Stimulated activated naive CD4-positive, alpha-beta T cell (primary cell): ENCODE measurements around the gene P2RX4.
A peak's percentile ranks its signal among the peaks of the same experiment; 100 is the strongest.
"Not testable (repeated sequence)": the region's sequence is repeated elsewhere in the genome, so short reads cannot be mapped to it uniquely, and the experiment has no call there.

Experiments used
- DNase-seq, 6 experiments: peaks; one replicate each; lab custom pipeline; 2025; lab: John Stamatoyannopoulos, UW

P2RX4 gene, protein sequence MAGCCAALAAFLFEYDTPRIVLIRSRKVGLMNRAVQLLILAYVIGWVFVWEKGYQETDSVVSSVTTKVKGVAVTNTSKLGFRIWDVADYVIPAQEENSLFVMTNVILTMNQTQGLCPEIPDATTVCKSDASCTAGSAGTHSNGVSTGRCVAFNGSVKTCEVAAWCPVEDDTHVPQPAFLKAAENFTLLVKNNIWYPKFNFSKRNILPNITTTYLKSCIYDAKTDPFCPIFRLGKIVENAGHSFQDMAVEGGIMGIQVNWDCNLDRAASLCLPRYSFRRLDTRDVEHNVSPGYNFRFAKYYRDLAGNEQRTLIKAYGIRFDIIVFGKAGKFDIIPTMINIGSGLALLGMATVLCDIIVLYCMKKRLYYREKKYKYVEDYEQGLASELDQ

DNA sequence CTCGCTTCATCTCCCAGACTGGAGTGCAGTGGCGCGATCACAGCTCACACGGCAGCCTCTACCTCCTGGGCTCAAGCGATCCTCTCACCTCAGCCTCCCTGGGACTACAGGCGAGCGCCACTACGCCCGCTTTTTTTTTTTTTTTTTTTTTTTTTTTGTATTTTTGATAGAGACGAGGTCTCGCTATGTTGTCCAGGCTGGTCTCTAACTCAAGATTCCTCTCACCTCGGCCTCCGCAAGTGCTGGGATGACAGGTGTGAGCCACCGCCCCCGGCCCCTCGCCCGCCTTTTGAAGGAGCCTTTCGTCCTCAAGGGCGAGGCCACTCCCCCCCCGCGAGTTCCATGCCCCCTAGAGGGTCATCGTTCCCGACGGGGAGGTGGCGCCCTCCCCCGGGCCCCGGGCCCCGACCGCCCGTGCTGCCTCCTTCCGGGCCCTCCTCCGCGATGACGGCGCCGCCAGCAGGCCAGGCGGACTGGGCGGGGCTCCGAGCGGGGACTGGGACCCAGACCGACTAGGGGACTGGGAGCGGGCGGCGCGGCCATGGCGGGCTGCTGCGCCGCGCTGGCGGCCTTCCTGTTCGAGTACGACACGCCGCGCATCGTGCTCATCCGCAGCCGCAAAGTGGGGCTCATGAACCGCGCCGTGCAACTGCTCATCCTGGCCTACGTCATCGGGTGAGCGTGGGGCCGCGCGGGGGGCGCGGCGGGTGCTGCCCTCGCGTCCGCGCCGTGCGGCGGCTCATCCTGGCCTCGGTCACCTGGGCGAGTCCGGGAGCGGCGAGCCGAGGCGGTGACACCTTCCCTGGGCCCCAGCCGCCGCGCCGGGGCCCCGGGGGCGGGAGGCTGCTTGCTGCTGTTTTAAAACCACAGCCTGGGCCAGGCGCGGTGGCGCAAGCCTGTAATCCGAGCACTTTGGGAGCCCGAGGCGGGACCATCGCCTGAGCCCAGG, at the start of gene P2RX4:
P2RX4 (plus strand) TSS at position 506 of the 949 bp plus-strand sequence; CDS start at position 542, 36 bp downstream.
- DNase-seq: peak; percentile 76 to 88 (median 81)

DNA sequence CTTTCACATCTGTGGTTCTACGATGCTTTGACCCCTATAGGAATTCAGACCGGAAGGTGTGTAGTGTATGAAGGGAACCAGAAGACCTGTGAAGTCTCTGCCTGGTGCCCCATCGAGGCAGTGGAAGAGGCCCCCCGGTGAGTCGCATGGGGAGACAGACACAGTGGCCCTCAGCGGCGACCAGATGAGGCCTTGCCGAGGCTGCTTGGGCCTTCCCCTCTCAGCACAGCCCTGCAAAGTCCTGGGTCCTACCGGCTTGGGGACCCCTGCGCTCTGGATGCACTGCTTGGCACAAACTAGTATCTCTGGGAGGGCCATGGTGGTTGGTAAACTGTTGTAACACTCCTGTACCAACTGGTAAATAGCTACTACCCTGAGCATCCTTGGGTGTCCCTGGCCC, 47.5 kb upstream of the P2RX4 start:
- DNase-seq: no peak

DNA sequence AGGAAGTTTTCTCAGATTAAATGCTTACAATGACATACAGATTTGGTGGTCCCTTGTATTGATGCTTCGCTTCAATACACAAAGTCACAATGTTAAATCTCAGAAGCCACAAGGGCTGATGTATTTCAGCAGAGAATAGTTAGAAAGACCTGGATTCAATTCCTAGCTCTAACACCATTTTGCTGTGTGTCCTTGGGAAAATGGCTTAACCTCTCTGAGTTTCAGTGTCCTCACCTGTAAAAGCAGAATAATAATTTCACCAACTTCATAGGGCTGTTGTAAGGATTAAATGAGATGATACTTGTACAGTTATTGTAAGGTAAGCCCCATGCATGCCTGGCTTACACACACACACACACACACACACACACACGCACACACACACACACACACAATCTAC, 46.9 kb upstream of the P2RX4 start:
- DNase-seq: no peak

DNA sequence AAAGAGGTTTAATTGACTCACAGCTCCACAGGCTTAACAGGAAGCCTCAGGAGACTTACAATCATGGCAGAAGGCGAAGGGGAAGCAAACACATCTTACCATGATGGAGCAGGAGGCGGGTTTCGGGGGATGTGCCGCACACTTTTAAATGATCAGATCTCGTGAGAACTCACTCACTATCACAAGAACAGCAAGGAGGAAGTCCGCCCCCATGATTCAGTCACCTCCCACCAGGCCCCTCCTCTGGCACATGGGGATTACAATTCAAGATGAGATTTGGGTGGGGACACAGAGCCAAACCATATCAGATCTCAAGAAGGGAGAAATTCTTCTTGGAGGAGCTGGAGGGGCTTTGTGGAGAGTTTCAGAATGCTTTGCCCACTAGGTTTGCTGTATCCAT, 45.1 kb upstream of the P2RX4 start:
- not testable (repeated sequence) for DNase-seq

DNA sequence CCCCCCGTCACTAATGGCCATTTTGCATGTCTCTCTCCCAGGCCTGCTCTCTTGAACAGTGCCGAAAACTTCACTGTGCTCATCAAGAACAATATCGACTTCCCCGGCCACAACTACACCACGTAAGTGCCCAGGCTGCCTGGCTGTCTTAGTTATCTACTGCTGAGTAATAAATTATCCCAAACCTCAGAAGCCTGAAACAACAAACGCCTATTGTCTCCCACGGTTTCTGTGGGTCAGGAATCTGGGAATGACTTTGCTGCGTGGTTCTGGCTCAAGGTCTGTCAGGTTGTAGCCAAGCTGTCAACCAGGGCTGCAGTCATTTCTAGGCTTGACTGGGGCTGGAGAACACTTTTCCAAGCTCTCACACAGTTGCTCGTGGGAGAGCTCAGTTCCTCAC, 44.6 kb upstream of the P2RX4 start:
- DNase-seq: no peak

DNA sequence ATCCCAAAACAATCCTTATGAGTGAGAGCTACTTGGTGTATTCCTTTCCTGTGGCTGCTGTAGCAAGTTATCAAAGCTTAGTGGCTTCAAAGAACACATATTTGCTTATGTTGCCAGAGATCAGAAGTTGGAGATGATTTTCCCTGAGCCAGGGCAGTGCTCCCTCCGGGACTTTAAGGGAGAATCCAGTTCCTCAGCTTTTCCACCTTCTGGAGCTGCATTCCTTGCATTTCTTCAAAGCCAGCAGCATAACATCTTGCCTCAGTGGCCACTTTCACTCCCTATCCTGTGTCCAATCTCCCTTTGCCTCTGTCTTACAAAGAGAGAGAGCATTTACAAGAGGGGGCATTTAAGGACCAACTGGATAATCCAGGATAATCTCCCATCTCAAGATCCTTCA, 43.6 kb upstream of the P2RX4 start:
- no peak for DNase-seq

DNA sequence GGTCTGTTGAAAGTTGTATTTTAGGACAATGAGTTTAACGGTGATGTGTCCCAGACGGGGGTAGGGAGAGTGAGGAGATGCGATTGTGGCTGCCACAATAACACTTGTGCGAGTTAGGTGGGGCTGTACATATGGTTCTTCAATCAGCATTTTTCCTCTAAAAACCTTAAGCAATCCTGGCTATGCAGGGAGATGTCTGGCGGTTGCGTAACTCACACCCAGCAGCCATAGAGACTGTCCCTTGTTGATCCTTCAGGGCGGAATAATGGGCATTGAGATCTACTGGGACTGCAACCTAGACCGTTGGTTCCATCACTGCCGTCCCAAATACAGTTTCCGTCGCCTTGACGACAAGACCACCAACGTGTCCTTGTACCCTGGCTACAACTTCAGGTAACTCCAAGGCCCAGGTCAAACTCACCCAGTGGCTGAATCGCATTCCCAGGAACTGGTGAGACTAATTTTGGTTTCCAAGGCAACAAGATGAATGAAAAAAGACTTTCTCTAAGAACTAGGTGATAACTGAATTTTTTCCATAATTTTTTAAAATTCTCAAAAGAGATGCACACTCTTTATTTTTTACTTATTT, 42.6 kb upstream of the P2RX4 start:
- DNase-seq: no peak

DNA sequence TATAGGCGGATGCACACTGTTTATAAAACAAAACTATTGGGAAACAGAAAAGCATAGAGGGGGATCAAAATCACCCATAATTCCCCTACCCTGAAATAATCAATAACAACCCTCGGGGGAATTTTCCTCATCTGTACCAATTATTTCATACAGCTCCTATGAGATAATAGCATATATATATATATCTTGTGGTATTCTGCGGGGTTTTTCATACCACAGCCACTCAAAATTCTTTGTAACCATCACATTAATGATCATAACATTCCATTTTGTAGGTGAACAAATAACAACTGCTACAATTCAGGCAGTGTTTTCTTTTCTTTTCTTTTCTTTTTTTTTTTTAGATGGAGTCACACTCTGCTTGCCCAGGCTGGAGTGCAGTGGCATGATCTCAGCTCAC, 42.0 kb upstream of the P2RX4 start:
- no peak for DNase-seq

DNA sequence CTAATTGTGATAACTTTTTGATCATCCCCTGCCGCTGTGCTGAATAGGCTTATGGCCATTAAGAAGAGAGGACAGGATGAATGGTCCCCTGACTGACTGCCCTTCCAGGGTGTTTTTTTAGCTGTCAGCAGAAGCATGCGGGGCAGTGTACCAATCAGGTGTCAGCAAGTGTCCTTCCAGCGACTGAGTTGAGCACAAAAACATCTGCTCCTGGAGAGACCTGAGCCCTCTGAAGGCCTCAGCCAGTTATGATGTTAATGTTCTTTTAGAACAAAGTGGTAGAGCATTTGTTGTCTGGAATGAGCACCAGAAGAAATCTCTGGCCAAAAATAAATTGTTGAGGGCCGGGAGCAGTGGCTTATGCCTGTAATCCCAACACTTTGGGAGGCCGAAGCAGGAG, 39.8 kb upstream of the P2RX4 start:
- DNase-seq: no peak

DNA sequence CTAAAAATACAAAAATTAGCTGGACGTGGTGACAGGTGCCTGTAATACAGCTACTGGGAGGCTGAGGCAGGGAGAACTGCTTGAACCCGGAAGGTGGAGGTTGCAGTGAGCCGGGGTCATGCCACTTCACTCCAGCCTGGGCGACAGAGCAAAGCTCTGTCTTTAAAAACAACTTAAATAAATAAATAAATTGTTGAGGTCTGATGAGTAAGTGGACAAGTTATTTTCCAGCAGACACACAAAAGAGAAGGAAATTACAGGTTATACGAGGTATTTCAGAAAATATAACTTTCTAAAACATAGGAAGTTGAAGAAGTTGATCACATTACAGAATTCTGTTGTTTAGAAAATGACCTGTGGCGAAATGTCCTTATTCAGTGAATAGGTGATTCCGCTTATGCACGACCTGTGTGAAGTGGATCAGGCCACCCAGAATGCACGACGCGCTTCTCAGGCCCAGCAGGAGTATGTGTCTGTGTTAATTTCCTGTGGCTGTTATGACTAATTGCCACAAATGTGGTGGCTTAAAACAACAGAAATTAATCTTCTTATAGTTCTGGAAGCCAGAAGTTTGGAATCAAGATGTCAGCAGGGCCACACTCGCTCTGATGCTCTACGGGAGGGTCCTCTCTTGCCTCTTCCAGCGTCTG, 39.2 kb upstream of the P2RX4 start:
- DNase-seq: no peak

DNA sequence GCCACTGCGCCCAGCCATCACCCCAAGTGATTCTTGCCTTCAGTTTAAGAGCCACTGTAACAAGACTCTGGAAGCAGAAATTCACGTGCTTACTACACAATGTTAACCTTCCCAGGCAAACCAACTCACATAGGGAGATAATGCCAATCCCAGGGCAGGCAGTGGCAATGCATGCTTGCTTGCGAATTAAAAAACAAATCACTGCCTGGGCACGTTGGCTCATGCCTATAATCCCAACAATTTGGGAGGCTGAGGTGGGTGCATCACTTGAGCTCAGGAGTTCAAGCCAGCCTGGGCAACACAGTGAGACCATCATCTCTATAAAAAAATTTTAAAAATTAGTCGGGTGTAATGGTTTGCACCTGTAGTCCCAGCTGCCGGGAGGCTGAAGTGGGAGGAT, 37.8 kb upstream of the P2RX4 start:
- DNase-seq: no peak

DNA sequence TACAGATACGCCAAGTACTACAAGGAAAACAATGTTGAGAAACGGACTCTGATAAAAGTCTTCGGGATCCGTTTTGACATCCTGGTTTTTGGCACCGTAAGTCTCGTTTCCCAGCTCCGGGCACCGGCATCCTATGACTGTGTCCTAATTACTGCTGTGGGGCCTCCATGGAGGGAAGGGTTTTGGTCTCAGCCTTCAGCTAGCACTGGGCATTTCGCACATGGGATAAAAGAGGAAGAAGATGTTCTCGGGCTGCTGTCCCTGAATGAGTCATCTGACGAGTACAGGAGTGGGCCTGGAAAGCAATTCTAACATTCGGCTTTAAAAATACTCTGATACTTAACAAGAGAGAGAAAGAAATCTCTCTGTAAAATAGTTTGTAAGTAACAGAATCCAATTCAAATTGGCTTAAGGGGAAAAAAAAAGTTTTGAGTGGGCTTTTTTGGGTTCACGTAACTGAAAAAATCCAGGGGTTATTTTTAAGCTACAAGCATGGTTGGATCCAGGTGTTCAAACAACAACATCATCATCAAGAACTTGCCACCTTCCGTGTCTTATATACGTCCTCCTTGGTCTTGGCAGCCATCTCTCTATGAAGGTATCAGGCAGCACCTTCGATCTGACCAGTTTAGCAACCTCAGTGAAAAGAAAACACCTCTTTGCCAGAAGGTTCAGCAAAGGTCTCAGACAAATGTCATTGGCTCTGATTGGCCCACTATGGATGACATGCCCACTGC, 34.4 kb upstream of the P2RX4 start:
- DNase-seq: no peak

DNA sequence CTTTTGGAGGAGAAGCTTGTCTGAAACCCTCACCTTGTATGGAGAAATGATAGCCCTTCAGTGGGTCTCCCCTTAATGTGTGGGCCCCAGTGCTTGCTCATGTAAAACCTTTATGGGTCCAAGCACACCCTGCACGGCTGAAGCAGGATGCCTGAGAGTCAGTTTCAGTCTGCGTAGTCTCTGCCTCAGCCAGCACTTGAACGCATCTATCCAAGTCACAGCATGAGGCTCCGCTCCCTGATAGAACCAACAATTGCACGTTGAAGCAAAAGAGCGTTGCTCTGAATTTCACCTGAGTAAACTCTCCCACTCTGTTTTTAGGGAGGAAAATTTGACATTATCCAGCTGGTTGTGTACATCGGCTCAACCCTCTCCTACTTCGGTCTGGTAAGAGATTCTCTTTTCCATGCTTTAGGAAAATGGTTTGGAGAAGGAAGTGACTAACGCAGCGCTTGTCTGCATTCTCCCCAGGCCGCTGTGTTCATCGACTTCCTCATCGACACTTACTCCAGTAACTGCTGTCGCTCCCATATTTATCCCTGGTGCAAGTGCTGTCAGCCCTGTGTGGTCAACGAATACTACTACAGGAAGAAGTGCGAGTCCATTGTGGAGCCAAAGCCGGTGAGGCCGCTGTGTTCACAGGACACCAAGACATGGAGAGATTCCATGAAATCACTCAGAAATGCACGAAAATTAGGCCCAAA, 33.0 kb upstream of the P2RX4 start:
- no peak for DNase-seq

DNA sequence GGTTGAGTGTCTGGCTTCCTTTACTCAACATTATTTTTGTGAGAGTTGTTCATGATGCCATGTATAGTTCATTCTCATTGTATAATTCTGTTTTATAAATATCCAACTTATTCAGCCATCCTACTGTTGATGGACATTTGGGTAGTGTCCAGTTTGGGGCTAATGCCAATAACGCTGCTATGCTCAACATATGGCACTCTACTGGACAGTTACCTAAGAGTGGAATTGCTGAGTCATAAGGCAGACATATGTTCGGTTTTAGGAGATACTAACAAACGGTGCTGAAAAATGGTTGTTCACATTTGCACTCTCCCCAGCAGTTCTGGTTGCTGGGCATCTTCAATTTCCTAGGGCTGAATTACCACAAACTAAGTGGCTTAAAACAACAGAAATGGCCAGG, 28.7 kb upstream of the P2RX4 start:
- no peak for DNase-seq

DNA sequence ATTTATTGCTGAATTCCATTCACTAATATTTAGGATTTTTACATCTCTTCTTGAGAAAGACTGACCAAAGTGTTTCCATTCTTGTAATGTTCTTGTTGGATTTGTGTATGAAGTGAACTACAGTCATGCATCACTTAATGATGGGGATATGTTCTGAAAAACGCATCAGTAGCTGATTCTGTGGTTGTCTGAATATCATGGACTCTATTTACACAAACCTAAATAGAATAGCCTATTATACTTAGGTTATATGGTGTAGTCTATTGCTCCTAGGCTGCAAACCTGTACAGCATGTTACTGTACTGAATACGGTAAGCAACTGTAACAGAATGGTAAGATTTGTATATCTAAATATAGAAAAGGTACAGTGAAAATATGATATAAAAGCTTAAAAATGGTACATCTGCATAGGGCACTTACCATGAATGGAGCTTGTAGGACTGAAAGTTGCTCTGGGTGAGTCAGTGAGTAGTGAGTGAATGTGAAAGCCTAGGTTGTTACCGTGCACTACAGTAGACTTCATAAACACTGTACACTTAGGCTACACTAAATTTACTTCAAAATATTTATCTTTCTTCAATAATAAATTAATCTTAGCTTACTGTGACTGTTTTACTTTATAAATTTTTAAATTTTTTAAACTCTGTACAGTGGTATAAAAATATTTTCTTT, 27.6 kb upstream of the P2RX4 start:
- DNase-seq: no peak

DNA sequence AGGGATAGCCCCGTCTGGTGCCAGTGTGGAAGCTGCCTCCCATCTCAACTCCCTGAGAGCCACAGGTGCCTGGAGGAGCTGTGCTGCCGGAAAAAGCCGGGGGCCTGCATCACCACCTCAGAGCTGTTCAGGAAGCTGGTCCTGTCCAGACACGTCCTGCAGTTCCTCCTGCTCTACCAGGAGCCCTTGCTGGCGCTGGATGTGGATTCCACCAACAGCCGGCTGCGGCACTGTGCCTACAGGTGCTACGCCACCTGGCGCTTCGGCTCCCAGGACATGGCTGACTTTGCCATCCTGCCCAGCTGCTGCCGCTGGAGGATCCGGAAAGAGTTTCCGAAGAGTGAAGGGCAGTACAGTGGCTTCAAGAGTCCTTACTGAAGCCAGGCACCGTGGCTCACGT, 25.5 kb upstream of the P2RX4 start:
- DNase-seq: no peak

DNA sequence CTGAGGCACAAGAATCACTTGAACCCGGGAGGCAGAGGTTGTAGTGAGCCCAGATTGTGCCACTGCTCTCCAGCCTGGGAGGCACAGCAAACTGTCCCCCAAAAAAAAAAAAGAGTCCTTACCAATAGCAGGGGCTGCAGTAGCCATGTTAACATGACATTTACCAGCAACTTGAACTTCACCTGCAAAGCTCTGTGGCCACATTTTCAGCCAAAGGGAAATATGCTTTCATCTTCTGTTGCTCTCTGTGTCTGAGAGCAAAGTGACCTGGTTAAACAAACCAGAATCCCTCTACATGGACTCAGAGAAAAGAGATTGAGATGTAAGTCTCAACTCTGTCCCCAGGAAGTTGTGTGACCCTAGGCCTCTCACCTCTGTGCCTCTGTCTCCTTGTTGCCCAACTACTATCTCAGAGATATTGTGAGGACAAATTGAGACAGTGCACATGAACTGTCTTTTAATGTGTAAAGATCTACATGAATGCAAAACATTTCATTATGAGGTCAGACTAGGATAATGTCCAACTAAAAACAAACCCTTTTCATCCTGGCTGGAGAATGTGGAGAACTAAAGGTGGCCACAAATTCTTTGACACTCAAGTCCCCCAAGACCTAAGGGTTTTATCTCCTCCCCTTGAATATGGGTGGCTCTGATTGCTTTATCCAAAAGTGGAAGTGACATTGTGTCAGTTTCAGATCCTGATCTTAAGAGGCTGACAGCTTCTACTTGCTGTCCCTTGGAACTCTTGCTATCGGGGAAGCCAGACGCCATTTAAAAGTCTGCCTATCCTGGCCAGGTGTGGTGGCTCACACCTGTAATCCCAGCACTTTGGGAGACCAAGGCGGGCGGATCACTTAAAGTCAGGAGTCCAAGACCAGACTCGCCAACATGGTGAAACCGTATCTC, 24.7 kb upstream of the P2RX4 start:
- DNase-seq: no peak

DNA sequence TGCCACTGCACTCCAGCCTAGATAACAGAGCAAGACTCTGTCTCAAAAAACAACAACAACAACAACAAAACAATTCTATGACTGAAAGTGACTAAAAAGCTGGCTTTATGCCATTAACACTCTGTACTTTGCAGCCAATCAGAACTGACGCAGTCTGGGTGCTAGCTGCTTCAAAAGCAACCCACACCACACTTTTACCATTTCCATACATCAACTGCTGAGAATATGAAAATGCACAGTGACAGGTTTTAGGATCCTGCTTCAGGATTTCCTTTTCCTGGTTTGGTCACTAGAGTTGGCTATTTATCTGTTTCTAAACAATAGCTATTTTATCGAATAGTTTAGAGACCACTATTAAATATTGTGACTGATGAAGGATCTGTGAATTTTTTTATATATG, 23.1 kb upstream of the P2RX4 start:
- no peak for DNase-seq

DNA sequence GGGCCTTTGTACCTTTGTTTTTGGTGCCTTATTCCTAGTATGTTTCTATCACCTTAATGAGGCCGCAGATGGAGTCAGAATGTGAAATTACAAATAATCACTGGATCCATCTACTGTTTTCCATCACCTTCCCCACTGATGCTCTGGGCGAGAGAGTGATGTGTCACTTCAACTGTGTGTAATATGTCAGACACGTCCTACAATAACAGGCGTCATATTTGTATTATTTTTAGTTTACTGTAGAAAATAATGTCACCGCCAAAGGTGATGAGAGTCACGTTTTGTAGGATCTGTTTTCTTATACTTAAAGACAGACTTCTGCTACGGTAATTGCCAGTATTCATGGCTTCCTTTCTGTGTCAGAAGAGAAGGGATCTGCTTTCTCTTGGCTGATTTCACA, 22.4 kb upstream of the P2RX4 start:
- DNase-seq: no peak
